NCI-H69 (cell line): ENCODE measurements around the gene MYH7B.

Source experiments
- DNase-seq: peaks from one replicate; lab custom pipeline; 2025; lab: John Stamatoyannopoulos, UW

Gene MYH7B

GRCh38 chr20:34977365-34978091 lies 21.9 kb downstream of the MYH7B start:
- DNase-seq, result no peak

GRCh38 chr20:34978092-34978744 lies 22.6 kb downstream of the MYH7B start:
- DNase-seq, result no peak

- DNase-seq, result no peak
These were observed 23.9 kb downstream of the MYH7B start for GRCh38 chr20:34979366-34980153.

GRCh38 chr20:34980543-34981233 lies 25.0 kb downstream of the MYH7B start:
- DNase-seq, result peak; percentile 85

- no peak for DNase-seq
These were observed 26.8 kb downstream of the MYH7B start for GRCh38 chr20:34982270-34983088.

- peak; percentile 23 for DNase-seq
These were observed 27.6 kb downstream of the MYH7B start for GRCh38 chr20:34983089-34983820.

- DNase-seq, result peak; percentile 82
These were observed 28.5 kb downstream of the MYH7B start for GRCh38 chr20:34983995-34984735.

- no peak for DNase-seq
These were observed 29.1 kb downstream of the MYH7B start for GRCh38 chr20:34984756-34985261.

GRCh38 chr20:34985461-34986310 lies 30.0 kb downstream of the MYH7B start:
- DNase-seq, result no peak

GRCh38 chr20:34986311-34987287 lies 30.9 kb downstream of the MYH7B start:
- no peak for DNase-seq

GRCh38 chr20:34987288-34988190 lies 31.9 kb downstream of the MYH7B start:
- no peak for DNase-seq

GRCh38 chr20:34988191-34988540 lies 32.5 kb downstream of the MYH7B start:
- peak; percentile 19 for DNase-seq

- DNase-seq, result no peak
These were observed 33.5 kb downstream of the MYH7B start for GRCh38 chr20:34989118-34989517.

GRCh38 chr20:34989670-34990069 lies 34.0 kb downstream of the MYH7B start:
- no peak for DNase-seq

- no peak for DNase-seq
These were observed 34.6 kb downstream of the MYH7B start for GRCh38 chr20:34990231-34990630.

- no peak for DNase-seq
These were observed 35.1 kb downstream of the MYH7B start for GRCh38 chr20:34990661-34991214.
